Gastrocnemius medialis (tissue), 4 donors: ENCODE results near the gene NUP205. TPM values are rescaled to one million over a fixed set of nuclear protein-coding genes. Genes with fewer than 3 reads are reported as not detected.
A peak's percentile ranks its signal among the peaks of the same experiment; 100 is the strongest.

Source experiments
- ATAC-seq, 2 donors: fragments of 150-250 bp; one replicate each; pipeline ENCODE4 v1.9.1; 2016
- DNase-seq, 2 donors: peaks; one replicate each; pipeline ENCODE4 v3.0.0-alpha.2; 2019
- H3K27ac ChIP-seq, 4 donors: fragments of 200-600 bp; sonication (generic); 1 replicate in 1 of 4; 2 replicates in 3 of 4; pipeline ENCODE4 v1.5.1; 2016 to 2018; ENCODE audit warnings: mild to moderate bottlenecking in 2 of 4, moderate library complexity in 1 of 4
- H3K27me3 ChIP-seq, 3 donors: fragments of 200-600 bp; sonication (generic) in 2 of 3; 1 replicate in 1 of 3; 2 replicates in 2 of 3; pipeline versions ENCODE4 v1.5.1 to v1.6.0; 2016 to 2019; ENCODE audit warnings: mild to moderate bottlenecking in 1 of 3, moderate library complexity in 1 of 3
- H3K36me3 ChIP-seq, 2 donors: fragments of 200-600 bp; sonication (generic) in 1 of 2; one replicate each; pipeline ENCODE4 v1.5.1; 2017 to 2018
- H3K4me1 ChIP-seq, 2 donors: fragments of 200-600 bp; sonication (generic) in 1 of 2; one replicate each; pipeline ENCODE4 v1.5.1; 2016 to 2017; ENCODE audit warnings: mild to moderate bottlenecking in 2 of 2
- H3K4me3 ChIP-seq, 4 donors: fragments of 200-600 bp; sonication (generic) in 3 of 4; 1 replicate in 1 of 4; 2 replicates in 3 of 4; pipeline ENCODE4 v1.5.1; 2016 to 2019; ENCODE audit warnings: mild to moderate bottlenecking in 2 of 4
- H3K9me3 ChIP-seq, 3 donors: fragments of 200-600 bp; sonication (generic) in 2 of 3; 1 replicate in 1 of 3; 2 replicates in 2 of 3; pipeline ENCODE4 v1.5.1; 2016 to 2019
- CTCF ChIP-seq, 5 experiments: fragments of 450-650 bp in 3 of 5; fragments of 200-600 bp in 2 of 5; sonication (generic) in 2 of 5; IDR thresholded peaks in 4 of 5; conservative IDR thresholded peaks in 1 of 5; 1 replicate in 4 of 5; 2 replicates in 1 of 5; pipeline ENCODE4 v1.5.1; 2016 to 2019; ENCODE audit warnings: antibody characterized with exemption in 5 of 5, mild to moderate bottlenecking in 3 of 5, moderate library complexity in 3 of 5
- POLR2A ChIP-seq, 2 donors: fragments of 450-650 bp; IDR thresholded peaks; one replicate each; pipeline ENCODE4 v1.6.1; 2017; ENCODE audit warnings: antibody characterized with exemption in 2 of 2, mild to moderate bottlenecking in 2 of 2, moderate library complexity in 2 of 2
- in situ Hi-C, 4 donors: fragments of 200-750 bp; cut with MboI; loops; one replicate each; pipeline versions ENCODE4 v1.15.0 to v1.8.0; 2017; ENCODE audit warnings: low sequenced_read_pairs in 4 of 4
- intact Hi-C: fragments of 100-400 bp; cut with DNase I; formaldehyde crosslinking; loops from one replicate; pipeline ENCODE4 v1.15.1; 2023; ENCODE audit warnings: low total_unique reads
- total RNA-seq, 4 donors: library from RNA; depleted of rRNA; stranded (reverse); fragments of >200 nt; gene quantifications; one replicate each; pipeline versions ENCODE4 v1.1.0 to v1.2.3, GENCODE V29; 2016

NUP205 gene
- total RNA-seq, 4 donors from 2014 or later: 12.7 to 33.5 (median 23.6) TPM

GRCh38 chr7:135678612-135679575 lies 121.2 kb downstream of the NUP205 start:
- H3K27me3 ChIP-seq: no peaks in the 10 kb centered on the region
- TF ChIP-seq CTCF (IDR thresholded peaks at IDR 0.05 in 4 of 5, conservative IDR thresholded peaks at IDR 0.05 in 1 of 5) (no peak), POLR2A (IDR thresholded peaks at IDR 0.05) (no peak)
- peak overlapping the region; percentile 7 to 37 (median 31) for H3K27ac ChIP-seq
- in situ Hi-C loops: loop anchor here in 2 of 4 donors (10.0 kb wide), 2 partner anchors 116 to 326 kb away; no protein-coding TSS in a partner anchor
- no peaks in the 10 kb centered on the region for H3K36me3 ChIP-seq
- H3K4me1 ChIP-seq: peaks cover 39 to 56% of the 10 kb centered on the region in 2 donors
- intact Hi-C loops: no loop called here
- ATAC-seq (peak; percentile 80 to 85), DNase-seq (peak; percentile 49 to 71)
- no peaks in the 10 kb centered on the region for H3K9me3 ChIP-seq
- H3K4me3 ChIP-seq: no peak overlapping the region

- ATAC-seq (no peak), DNase-seq (no peak)
- in situ Hi-C loops: no loop called here
- no peaks in the 10 kb centered on the region for H3K9me3 ChIP-seq
- peaks cover 28 to 39% of the 10 kb centered on the region in 2 donors for H3K4me1 ChIP-seq
- no peak for TF ChIP-seq POLR2A (IDR thresholded peaks at IDR 0.05)
- TF ChIP-seq CTCF (IDR thresholded peaks at IDR 0.05 in 4 of 5, conservative IDR thresholded peaks at IDR 0.05 in 1 of 5): no peak
- intact Hi-C loops: no loop called here
- H3K4me3 ChIP-seq: no peak overlapping the region
- H3K36me3 ChIP-seq: no peaks in the 10 kb centered on the region
- H3K27ac ChIP-seq: no peak overlapping the region
- no peaks in the 10 kb centered on the region for H3K27me3 ChIP-seq
Observed at GRCh38 chr7:135681762-135682161, 124.0 kb downstream of the NUP205 start.

GRCh38 chr7:135682191-135682590 lies 124.5 kb downstream of the NUP205 start:
- H3K4me1 ChIP-seq: peaks cover 24 to 35% of the 10 kb centered on the region in 2 donors
- H3K27me3 ChIP-seq: no peaks in the 10 kb centered on the region
- intact Hi-C loops (no loop called here), in situ Hi-C loops (no loop called here)
- H3K9me3 ChIP-seq: no peaks in the 10 kb centered on the region
- ATAC-seq (no peak), DNase-seq (no peak)
- no peak overlapping the region for H3K27ac ChIP-seq
- H3K4me3 ChIP-seq: no peak overlapping the region
- no peaks in the 10 kb centered on the region for H3K36me3 ChIP-seq
- no peak for TF ChIP-seq POLR2A (IDR thresholded peaks at IDR 0.05)
- no peak for TF ChIP-seq CTCF (IDR thresholded peaks at IDR 0.05 in 4 of 5, conservative IDR thresholded peaks at IDR 0.05 in 1 of 5)

GRCh38 chr7:135683609-135684008 lies 125.9 kb downstream of the NUP205 start:
- Histone ChIP-seq H3K9me3 (no peaks in the 10 kb centered on the region), H3K36me3 (peaks cover 0 to 6% of the 10 kb centered on the region in 2 donors), H3K27me3 (no peaks in the 10 kb centered on the region), H3K4me3 (no peak overlapping the region), H3K4me1 (peaks cover 11 to 21% of the 10 kb centered on the region in 2 donors), H3K27ac (no peak overlapping the region)
- TF ChIP-seq POLR2A (IDR thresholded peaks at IDR 0.05) (no peak), CTCF (IDR thresholded peaks at IDR 0.05 in 4 of 5, conservative IDR thresholded peaks at IDR 0.05 in 1 of 5) (no peak)
- DNase-seq (no peak), ATAC-seq (no peak)
- intact Hi-C loops (no loop called here), in situ Hi-C loops (no loop called here)
